HG02759 (cell line): Measurements from ENCODE around the gene IRF2BPL.

ENCODE experiments used
- ATAC-seq: cut with Tn5 transposase; IDR thresholded peaks from one replicate; pipeline ENCODE4 v1.9.1; 2021; ENCODE audit warnings: mild to moderate bottlenecking, moderate library complexity; ENCODE audit not compliant: unreplicated experiment

Gene IRF2BPL

DNA sequence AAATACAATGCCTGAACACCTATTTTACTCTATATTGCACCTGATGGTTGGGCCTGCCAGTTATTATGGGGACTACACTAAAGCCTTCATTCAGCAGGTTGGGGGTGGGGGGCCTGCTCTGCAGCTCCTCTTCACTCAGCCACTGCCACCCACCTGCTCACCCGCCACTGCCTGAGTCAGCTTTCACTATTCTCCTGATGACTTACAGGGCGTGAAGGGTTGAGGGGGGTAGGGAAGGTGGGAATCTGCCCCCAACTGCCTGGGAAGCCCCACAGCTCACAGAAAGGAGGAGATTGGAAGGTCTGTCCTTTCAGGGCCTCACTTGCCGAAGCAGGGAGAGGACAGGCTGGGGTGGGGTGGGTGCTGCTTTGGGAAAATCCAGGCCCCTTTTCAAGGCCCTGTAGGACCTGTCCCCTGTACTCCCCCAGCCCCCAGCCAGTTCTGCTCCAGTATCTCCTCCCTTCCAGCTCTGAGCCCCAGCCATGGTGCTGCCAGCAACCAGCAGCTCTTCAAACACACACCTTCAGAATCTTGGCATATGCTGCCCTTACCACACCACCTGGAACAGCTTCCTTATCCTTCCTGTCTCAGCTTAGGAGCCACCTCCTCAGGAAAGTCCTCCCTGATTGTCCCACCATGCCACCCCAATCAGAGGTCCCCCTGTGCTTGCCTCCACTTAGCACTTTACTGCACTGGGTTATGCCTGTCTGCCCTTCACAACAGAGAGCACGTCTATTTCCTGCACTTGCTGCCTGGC is 33.1 kb downstream of the IRF2BPL start:
- ATAC-seq: no peak

DNA sequence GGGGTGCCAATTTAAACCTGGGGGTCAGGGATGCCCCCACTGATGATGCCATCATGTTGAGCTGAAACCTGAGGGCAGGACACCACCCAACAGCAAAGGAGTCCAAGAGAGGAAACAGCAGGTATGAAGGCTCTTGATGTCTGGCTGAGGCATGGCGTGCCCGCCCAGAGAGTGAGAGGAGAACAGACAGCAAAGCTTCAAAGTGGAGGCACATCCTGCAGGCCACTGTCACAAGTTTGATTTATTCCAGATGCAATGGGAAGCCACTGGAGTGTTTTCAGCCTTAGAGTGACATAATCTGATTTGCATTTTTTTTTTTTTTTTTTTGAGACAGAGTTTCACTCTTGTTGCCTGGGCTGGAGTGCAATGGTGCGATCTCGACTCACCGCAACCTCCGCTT is 34.8 kb downstream of the IRF2BPL start:
- ATAC-seq: no peak

DNA sequence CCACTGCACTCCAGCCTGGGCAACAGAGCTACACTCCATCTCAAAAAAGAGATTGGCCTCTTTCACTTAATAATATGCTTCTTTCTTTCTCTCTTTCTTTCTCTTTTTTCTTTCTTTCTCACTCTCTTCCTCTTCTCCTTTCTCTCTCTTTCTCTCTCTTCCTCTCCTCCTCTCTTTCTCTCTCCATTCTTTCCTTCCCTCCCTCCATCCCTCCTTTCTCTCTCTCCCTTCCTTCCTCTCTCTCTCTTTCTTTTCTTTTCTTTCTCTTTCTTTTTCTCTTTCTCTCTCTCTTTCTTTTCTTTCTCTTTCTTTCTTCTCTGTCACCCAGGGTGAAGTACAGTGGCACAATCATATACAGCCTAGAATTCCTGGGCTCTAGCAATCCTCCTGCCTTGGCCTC is 38.4 kb downstream of the IRF2BPL start:
- ATAC-seq: no peak

DNA sequence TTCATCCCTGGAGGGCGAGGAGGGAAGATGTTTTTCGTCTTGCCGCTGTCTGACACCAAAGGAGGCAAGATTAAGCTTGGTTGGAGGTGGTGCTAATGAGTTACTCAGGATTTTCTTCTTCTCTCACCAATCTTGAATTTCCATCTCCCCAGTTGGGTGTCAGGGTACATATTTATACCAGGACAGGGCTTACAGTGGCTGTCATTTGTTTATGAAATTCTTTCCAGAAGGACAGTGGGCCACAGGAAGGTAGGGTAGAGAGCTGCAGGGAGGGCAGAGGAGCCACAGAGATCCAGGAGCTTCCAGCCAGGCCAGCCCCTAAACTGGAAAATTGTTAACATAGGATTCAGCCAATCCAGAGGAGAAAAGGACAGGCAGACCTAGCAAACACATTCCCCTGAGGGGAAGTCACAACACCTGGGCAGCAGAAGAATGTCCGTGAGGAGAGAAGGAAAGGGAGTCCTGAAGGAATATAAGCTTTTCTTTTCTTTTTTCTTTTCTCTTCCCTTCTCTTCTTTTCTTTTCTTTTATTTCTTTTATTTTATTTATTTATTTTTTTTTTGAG is 40.5 kb downstream of the IRF2BPL start:
- ATAC-seq: no peak

DNA sequence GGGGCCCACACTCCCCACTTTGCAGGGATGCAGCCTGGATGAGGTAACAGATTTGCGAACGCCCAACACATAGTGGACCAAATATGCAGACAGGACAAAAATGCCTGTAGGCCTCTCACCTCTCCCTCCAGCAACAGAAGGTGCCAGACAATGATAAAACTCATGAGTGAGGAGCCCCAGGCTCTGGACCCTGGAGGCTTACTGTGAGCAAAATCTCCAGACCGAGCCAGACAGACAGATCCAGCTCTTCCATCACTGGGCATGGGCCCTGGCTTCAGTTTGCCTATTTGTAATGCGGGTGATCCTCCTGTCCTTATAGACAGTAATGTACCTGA is 42.3 kb downstream of the IRF2BPL start:
- ATAC-seq: no peak

DNA sequence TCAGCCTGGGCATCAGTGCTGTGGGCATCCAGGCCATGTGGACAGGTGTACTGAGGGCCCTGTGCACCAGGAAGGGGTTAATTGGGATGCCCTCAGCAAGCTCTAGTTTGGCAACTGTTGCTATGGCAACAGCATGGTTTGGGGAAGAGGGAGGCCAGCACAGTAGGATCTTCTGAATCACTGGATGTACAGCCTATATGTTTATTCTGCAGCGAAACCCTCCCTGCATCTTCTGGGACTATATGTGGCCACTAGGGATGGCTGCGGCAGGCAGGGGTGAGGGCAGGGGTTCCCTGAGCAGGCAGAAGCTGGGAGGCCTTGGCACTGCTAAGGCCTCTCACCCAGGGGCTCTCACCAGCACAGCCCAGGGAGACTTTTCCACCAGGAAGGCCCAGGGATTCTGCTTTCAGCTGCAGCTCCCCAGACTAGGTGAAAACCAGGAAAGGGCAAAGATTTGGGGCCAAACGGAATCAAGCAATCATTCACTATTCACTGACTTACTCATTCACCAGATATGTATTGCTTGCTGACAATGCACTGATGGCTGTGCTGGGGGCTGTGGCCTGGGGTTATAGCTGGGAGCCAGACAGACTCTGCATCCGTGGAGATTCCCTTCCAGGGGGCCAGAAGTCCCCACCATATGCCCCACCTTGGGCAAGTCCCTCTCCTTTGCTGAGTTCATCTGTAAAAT is 42.8 kb downstream of the IRF2BPL start:
- no peak for ATAC-seq

DNA sequence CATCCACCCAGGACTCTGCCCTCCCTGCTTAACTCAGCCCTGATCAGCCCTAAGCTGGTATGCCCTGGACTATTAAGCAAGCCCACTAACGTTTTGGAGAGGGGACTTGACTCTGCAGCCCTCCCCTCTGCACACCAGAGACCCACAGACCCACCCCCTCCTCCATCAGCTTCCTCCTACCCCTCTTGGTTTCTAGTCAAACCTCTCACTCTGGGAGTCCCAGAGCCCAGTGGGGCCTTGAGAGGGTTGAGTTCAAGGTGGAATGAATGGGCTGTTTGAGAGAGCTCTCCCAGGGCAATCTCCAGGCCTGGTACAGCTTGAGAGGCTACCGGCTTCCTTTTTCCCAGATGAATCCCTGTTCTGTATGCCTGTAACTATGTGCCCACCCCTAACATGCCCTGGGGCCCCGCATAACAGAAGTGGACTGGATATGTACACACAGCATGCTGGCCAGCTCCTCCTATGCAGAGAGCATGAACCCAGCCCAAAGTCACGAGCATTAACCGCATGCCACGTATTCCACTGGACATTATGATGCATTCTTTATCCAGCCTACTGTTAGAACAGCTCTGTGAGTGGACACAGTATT is 43.6 kb downstream of the IRF2BPL start:
- ATAC-seq: no peak

DNA sequence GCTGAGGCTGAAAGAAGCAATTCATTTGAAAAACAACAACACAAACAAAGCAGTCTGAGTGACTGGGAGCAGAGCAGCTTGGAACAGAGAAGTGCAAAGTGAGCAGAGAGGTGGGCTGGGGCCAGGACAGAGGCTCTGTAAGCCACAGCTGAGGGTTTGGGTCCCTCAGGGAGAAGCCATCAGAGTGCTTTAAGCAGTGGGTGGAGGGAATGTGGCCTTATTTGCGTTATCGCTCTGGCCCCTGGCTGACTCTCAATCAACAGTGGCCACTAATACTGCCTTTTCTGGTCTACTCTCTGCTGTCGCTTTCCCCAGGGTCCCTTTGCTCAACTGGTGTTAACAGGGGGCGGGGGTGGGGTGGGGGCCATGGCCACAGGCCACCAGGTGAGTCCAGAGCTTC is 44.2 kb downstream of the IRF2BPL start:
- no peak for ATAC-seq

DNA sequence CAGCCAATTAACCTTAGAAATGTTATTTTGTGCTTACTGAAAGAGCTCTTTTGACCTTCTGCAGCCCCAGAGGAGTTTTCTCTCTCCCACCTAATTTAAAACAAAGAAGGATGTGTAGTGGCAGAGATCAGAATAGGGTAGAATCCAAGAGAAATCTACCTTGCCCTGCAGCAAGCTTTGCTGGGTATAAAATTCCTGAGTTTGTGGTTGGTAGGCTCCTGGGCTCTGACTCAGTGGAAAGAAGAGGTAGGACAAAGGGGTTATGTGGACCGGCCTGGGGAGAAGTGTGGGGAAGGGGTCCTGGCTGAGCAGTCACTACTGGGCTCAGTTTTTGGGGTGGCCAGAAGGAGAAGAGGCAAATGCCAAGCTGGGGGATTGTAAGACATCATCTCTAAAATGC is 46.8 kb downstream of the IRF2BPL start:
- ATAC-seq: no peak

DNA sequence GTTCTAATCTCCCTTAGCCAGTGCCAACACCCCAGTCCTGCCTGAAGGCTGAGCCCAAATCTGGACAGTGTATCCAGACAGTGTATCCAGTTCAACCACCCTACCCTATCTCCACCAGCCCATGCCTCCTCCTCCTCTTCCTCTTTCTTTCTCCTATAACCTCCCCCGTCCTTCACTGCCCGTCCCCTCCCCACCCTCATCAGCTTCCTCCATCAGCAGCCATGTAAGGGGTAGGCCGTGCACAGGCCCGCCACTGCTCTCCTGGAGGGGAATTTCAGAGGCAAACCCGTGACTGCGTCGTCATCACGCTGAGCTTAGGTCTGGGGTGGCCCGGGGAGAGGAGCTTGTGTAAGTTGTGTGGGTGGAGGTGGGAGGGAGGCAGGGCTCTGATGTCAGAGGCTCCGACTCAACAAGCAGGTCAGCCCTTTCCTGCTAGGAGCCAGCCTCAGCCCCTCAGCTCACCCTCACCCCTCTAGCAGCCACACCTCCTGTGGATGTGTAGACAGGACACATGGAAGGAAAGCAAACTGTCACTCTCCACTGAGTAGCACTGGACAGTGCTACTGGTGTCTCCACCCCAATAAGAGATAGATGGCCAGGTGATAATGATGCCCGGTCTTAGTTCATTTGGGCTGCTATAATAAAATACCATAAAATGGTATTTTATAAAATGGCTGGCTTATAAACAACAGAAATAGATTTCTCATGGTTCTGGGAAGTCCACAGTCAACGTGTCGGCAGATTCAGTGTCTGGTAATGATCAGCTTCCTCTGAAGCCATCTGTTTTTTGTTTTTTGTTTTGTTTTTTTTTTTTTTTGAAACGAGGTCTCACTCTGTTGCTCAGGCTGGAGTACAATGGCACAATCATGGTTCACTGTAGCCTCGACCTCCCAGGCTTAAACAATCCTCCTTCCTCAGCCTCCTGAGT is 50.5 kb downstream of the IRF2BPL start:
- peak; percentile 96 for ATAC-seq

DNA sequence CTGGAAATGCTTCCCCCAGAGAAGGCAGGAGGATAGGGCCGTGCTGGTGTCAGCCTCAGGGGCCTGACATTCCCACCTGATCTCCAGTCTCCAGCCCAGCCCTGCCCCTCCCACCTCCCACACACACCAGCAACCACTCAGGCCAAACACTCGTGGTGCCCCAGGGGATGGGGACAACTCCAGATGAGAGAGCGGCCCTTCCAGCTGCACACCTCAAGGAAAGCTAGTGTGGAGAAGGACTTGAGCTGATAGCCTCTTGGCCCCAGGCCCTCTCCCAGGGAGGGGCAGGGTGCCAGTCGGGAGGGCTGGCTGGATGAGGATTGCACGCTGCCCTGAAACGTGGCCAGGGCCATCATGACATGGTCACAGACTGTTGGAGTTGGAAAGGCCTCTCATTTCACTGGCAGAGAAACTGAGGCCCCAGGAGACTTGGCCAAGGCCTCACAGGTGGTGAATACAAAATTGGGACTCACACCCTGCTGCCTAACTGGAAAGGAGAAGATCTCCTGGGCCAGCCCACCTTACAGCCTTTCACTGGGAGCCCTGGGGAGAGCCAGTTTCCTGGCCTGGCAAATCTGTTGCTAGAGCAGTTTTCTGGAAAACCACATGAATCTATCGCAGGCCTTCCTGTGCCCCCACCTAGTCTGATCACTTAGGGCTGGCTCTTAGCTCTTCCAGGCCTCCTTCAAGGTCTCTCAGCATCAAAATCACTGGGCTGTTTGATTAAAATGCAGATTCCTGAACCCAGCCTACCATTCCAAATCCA is 52.1 kb downstream of the IRF2BPL start:
- ATAC-seq: no peak

DNA sequence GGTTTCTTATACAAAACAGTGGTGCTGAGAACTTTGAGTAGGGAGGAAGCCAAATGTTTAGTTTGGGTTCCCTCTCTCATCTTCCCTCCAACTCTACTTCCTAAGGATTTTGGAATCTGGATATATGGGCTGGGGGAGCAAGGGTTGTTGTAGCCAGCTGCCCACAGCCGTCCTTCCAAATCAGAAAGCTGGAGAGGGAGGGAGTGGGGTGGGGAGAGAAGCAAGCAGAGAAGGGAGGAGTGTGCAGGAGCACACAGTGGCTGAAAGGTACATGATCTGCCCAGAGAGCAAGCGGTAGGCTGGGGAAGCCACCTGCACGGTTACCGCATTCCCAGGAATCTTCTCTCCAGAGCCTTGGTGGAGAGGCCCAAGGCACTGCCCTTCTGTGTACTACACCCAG is 52.7 kb downstream of the IRF2BPL start:
- ATAC-seq: no peak

DNA sequence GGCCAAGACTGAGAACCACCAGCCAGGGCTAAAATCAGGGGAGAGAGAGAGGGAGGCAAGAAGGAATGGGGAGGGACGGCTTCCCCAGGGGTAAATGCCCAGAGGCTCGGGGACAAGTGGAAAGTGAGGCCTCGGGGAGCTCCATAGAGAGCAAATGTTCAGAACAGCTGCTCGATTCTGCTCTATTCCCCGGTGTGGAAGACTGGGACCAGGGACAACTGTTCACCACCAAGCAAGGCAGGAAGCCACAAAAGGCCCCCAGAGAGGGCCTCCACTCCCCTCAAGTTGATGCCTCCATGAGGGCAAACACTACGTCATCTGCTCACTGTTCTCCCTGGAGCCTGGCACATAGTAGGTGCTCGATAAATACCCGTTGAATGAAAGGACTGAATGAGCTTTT is 53.5 kb downstream of the IRF2BPL start:
- ATAC-seq: no peak
